Measurements from ENCODE around the gene PACRG. TPM values are rescaled to one million over a fixed set of nuclear protein-coding genes. Genes with fewer than 3 reads are reported as not detected.

Gene PACRG
- total and polyA plus RNA-seq, 2 donors (not counting 3 experiments of a cell fraction or from before 2014, with no cell fraction given): 0.08 TPM; not detected in 1

DNA sequence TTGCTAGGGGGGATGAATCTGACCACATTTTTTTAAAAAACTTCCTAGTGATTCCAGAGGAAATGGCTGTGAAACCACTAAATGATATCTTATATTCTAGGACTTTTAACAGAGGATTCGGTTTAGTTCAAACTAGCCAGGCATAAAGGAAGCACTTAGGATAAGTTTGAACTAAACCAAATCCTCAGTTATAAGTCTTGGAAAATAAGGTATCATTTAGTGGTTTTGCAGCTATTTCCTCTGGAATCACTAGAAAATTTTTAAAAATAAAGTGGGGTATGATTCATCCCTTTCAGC is 358.8 kb downstream of the PACRG start:
- no peak for FAIRE-seq
- Histone ChIP-seq H3K9ac (replicated peaks; ENCODE audit: extremely low read depth, insufficient read depth, low read length) (no peak overlapping the region), H3K4me1 (ENCODE audit: control insufficient read depth, extremely low read depth, insufficient read depth, low read length) (no peaks in the 10 kb centered on the region), H3K4me3 (replicated peaks in 1 of 3; ENCODE audit: insufficient read depth in 1 of 3, low read depth in 1 of 3, low read length in 3 of 3) (no peak overlapping the region), H3K9me1 (replicated peaks; ENCODE audit: control insufficient read depth, extremely low read depth, insufficient read depth, low read length) (no peaks in the 10 kb centered on the region), H3K9me3 (replicated peaks; ENCODE audit: control insufficient read depth, insufficient read depth, low read length) (no peaks in the 10 kb centered on the region), H3K4me2 (ENCODE audit: insufficient read depth, low read length) (no peak overlapping the region), H3K79me2 (ENCODE audit: control insufficient read depth, insufficient read depth, low read length) (no peaks in the 10 kb centered on the region), H3K36me3 (ENCODE audit: control insufficient read depth in 2 of 2, extremely low read depth in 1 of 2, insufficient read depth in 2 of 2, low read length in 2 of 2) (no peaks in the 10 kb centered on the region), H3K27ac (ENCODE audit: insufficient read depth, low read depth, low read length) (no peak overlapping the region), H4K20me1 (replicated peaks; ENCODE audit: control insufficient read depth, extremely low read depth, insufficient read depth, low read length) (no peaks in the 10 kb centered on the region), H3K27me3 (ENCODE audit: control insufficient read depth in 2 of 2, insufficient read depth in 2 of 2, low read length in 2 of 2) (no peaks in the 10 kb centered on the region), H2AFZ (ENCODE audit: low read depth, low read length) (no peak overlapping the region)
- TF ChIP-seq POLR2A (IDR thresholded peaks at IDR 0.05; ENCODE audit: low read depth, low read length): no peak
- no peak for TF ChIP-seq FOS (IDR thresholded peaks at IDR 0.05; ENCODE audit: borderline replicate concordance, insufficient read depth, low read length)
- no peak for TF ChIP-seq JUN (IDR thresholded peaks at IDR 0.05; ENCODE audit: borderline replicate concordance, insufficient read depth, insufficient read length, low read depth)
- TF ChIP-seq, protein P1, sequence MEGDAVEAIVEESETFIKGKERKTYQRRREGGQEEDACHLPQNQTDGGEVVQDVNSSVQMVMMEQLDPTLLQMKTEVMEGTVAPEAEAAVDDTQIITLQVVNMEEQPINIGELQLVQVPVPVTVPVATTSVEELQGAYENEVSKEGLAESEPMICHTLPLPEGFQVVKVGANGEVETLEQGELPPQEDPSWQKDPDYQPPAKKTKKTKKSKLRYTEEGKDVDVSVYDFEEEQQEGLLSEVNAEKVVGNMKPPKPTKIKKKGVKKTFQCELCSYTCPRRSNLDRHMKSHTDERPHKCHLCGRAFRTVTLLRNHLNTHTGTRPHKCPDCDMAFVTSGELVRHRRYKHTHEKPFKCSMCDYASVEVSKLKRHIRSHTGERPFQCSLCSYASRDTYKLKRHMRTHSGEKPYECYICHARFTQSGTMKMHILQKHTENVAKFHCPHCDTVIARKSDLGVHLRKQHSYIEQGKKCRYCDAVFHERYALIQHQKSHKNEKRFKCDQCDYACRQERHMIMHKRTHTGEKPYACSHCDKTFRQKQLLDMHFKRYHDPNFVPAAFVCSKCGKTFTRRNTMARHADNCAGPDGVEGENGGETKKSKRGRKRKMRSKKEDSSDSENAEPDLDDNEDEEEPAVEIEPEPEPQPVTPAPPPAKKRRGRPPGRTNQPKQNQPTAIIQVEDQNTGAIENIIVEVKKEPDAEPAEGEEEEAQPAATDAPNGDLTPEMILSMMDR (IDR thresholded peaks at IDR 0.05; ENCODE audit: extremely low read depth in 1 of 2, insufficient read depth in 1 of 2, low read depth in 1 of 2, low read length in 2 of 2): no peak
- no peak for TF ChIP-seq GATA2 (IDR thresholded peaks at IDR 0.05; ENCODE audit: insufficient read depth, insufficient read length, low read depth, low read length)
- no peak for TF ChIP-seq POLR2AphosphoS5 (IDR thresholded peaks at IDR 0.05; ENCODE audit: insufficient read depth, low read depth, low read length)
- no peak for TF ChIP-seq MYC (IDR thresholded peaks at IDR 0.05; ENCODE audit: low read depth, low read length)
- TF ChIP-seq EZH2 (IDR thresholded peaks at IDR 0.05; ENCODE audit: borderline replicate concordance, low read depth, low read length, severe bottlenecking): no peak
- TF ChIP-seq, protein P2, sequence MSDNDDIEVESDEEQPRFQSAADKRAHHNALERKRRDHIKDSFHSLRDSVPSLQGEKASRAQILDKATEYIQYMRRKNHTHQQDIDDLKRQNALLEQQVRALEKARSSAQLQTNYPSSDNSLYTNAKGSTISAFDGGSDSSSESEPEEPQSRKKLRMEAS (IDR thresholded peaks at IDR 0.05; ENCODE audit: insufficient read depth, insufficient read length): no peak
- ChIA-PET POLR2A (no interaction called here), CTCF (no interaction called here)
- DNase-seq (ENCODE audit: low read depth, low spot score): no peak
- dilution Hi-C loops (cut with MboI; ENCODE audit: extremely low pct_ligation_motif_present, low sequenced_read_pairs) (no loop called here), intact Hi-C loops (cut with micrococcal nuclease) (no loop called here)
- BruUV-seq (replicated peaks): no TSS peak
